ENCODE results near the gene ASB16. TPM values are rescaled to one million over a fixed set of nuclear protein-coding genes. Genes with fewer than 3 reads are reported as not detected.

The ASB16 gene
- total RNA-seq, 4 donors from 2014 or later = 1.4 to 2.4 (median 1.7) TPM

DNA sequence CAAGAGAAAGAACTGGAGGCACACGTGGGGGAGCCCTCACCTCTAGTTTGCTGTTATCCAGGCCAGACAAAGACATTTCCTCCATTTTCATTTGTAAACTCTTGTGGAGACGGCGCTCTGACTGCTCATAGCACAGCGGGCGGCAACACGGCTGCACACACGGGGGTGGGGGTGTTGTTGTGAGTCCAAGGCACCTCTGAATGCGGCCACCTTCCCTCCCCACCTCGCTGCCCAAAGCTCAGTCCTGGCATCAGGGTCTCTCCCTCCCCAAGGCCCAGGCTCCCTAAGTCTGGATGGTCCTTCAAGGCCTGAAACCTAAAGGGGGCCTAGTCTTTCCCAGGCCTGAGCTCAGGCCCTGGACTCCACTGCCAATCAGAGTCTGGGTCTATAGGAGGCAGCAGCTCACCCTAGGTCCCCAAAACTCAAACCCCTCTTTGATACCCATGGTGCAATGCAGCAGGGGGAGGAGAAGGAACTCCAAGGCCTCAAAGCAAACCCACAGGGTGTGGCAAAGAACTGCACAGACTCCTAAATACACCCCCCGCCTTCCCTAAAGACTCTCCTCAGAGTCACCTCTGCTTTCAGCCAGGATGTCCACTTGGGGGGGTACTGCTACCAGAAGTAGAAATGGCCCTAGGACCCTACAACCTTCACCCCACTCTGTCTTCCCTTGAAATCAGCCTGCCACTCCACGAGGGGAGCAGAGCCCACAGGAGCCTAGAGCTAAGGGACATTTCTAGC, 27.6 kb downstream of the ASB16 start:
- peak in 1 of 2 donors; percentile 26 for DNase-seq
- peak overlapping the region; percentile 72 to 85 (median 79) for H3K4me3 ChIP-seq (replicated peaks in 1 of 3)
- H3K27ac ChIP-seq = peak overlapping the region; percentile 89 to 97 (median 96)
- H3K27me3 ChIP-seq = no peaks in the 10 kb centered on the region
- H3K36me3 ChIP-seq = peaks cover 22 to 28% of the 10 kb centered on the region in 2 donors
- peak in 1 of 6 experiments; percentile 5 for TF ChIP-seq CTCF (IDR thresholded peaks at IDR 0.05)
- TF ChIP-seq POLR2A (IDR thresholded peaks at IDR 0.05) = no peak
- H3K9me3 ChIP-seq = no peaks in the 10 kb centered on the region
- intact Hi-C loops (cut with DNase I) = no loop called here
- WGBS, 2 donors = 60 to 66% methylated on average over 7 to 11 of the region's 11 CpGs
- peaks cover 11 to 19% of the 10 kb centered on the region in 2 donors for H3K4me1 ChIP-seq

- Histone ChIP-seq H3K9me3 (no peaks in the 10 kb centered on the region), H3K27me3 (no peaks in the 10 kb centered on the region), H3K4me1 (peaks cover 11 to 19% of the 10 kb centered on the region in 2 donors), H3K4me3 (replicated peaks in 1 of 3) (peak overlapping the region; percentile 72 to 85 (median 79)), H3K36me3 (peaks cover 14 to 21% of the 10 kb centered on the region in 2 donors), H3K27ac (peak overlapping the region; percentile 89 to 97 (median 96))
- intact Hi-C loops (cut with DNase I) = no loop called here
- TF ChIP-seq CTCF (IDR thresholded peaks at IDR 0.05) (no peak), POLR2A (IDR thresholded peaks at IDR 0.05) (peak in 1 of 2 donors; percentile 41)
- peak; percentile 56 to 59 for DNase-seq
- 0 to 1% methylated on average over 8 to 15 of the region's 68 CpGs for WGBS, 2 donors
These were observed 28.4 kb downstream of the ASB16 start for GRCh38 chr17:44198721-44199552.

- DNase-seq = peak; percentile 100
- peak within 1 kb of the TSS; percentile 72 to 85 (median 79) for H3K4me3 ChIP-seq (replicated peaks in 1 of 3)
- WGBS, 2 donors = 0 to 1% methylated on average over 11 to 33 of the region's 126 CpGs
- H3K9me3 ChIP-seq = no peaks in the 10 kb centered on the region
- peaks cover 11 to 19% of the 10 kb centered on the region in 2 donors for H3K4me1 ChIP-seq
- H3K27me3 ChIP-seq = no peaks in the 10 kb centered on the region
- TF ChIP-seq POLR2A (IDR thresholded peaks at IDR 0.05) = peak in 1 of 2 donors; percentile 22
- no peak for TF ChIP-seq CTCF (IDR thresholded peaks at IDR 0.05)
- intact Hi-C loops (cut with DNase I) = loop anchor here (5.0 kb wide), 1 partner anchor 147 kb away; the partner anchor contains the start of gene GRN
- peaks cover 5 to 13% of the 10 kb centered on the region in 2 donors for H3K36me3 ChIP-seq
- H3K27ac ChIP-seq = peak within 1 kb of the TSS; percentile 89 to 97 (median 96)
These were observed 29.3 kb downstream of the ASB16 start, which contains the start of gene ATXN7L3 for GRCh38 chr17:44199553-44200477. Gene ATXN7L3, minus strand, starts transcription at chr17:44199884. Its CDS starts 1,814 bp downstream, at chr17:44198070.

- Histone ChIP-seq H3K36me3 (peaks cover 0 to 7% of the 10 kb centered on the region in 2 donors), H3K4me3 (replicated peaks in 1 of 3) (peak overlapping the region in 2 of 3 donors; percentile 75 to 79), H3K27ac (peak overlapping the region; percentile 84 to 97 (median 96)), H3K27me3 (no peaks in the 10 kb centered on the region), H3K4me1 (peaks cover 11 to 25% of the 10 kb centered on the region in 2 donors), H3K9me3 (no peaks in the 10 kb centered on the region)
- intact Hi-C loops (cut with DNase I) = loop anchor here (5.0 kb wide), 1 partner anchor 147 kb away; the partner anchor contains the start of gene GRN
- no peak for TF ChIP-seq POLR2A (IDR thresholded peaks at IDR 0.05)
- TF ChIP-seq CTCF (IDR thresholded peaks at IDR 0.05) = peak in 1 of 6 experiments; percentile 4
- DNase-seq = peak in 1 of 2 donors; percentile 39
- WGBS, 2 donors = 10 to 17% methylated on average over 14 to 21 of the region's 36 CpGs
These were observed 30.1 kb downstream of the ASB16 start for GRCh38 chr17:44200478-44201155.

Data from thyroid gland (tissue), 4 donors.